ENCODE results near the gene SPATS2.
A peak's percentile ranks its signal among the peaks of the same experiment; 100 is the strongest.

The SPATS2 gene

GRCh38 chr12:49567302-49567610 is 200.0 kb downstream of the SPATS2 start:
- TF ChIP-seq ZNF354C (tag by site-specific recombination; IDR thresholded peaks at IDR 0.05; ENCODE audit: borderline replicate concordance, low read depth): no peak
- no peak for TF ChIP-seq ZFP37 (tag by site-specific recombination; IDR thresholded peaks at IDR 0.05)
- no peak for TF ChIP-seq ZNF580 (tag by site-specific recombination; IDR thresholded peaks at IDR 0.05)
- TF ChIP-seq, protein P1, sequence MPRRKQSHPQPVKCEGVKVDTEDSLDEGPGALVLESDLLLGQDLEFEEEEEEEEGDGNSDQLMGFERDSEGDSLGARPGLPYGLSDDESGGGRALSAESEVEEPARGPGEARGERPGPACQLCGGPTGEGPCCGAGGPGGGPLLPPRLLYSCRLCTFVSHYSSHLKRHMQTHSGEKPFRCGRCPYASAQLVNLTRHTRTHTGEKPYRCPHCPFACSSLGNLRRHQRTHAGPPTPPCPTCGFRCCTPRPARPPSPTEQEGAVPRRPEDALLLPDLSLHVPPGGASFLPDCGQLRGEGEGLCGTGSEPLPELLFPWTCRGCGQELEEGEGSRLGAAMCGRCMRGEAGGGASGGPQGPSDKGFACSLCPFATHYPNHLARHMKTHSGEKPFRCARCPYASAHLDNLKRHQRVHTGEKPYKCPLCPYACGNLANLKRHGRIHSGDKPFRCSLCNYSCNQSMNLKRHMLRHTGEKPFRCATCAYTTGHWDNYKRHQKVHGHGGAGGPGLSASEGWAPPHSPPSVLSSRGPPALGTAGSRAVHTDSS (tag by site-specific recombination; IDR thresholded peaks at IDR 0.05): no peak
- no peak for TF ChIP-seq TRIM28 (IDR thresholded peaks at IDR 0.05; ENCODE audit: borderline replicate concordance, low read length)
- no peak for TF ChIP-seq REPIN1 (tag by site-specific recombination; IDR thresholded peaks at IDR 0.05; ENCODE audit: low read depth)
- no peak for TF ChIP-seq ZNF555 (tag by site-specific recombination; conservative IDR thresholded peaks at IDR 0.05)
- TF ChIP-seq ZNF114 (tag by site-specific recombination; IDR thresholded peaks at IDR 0.05): no peak
- TF ChIP-seq ZNF707 (tag by site-specific recombination; IDR thresholded peaks at IDR 0.05): no peak
- no peak for TF ChIP-seq ZNF24 (tag by site-specific recombination; IDR thresholded peaks at IDR 0.05)
- no peak for TF ChIP-seq ZNF585B (tag by site-specific recombination; IDR thresholded peaks at IDR 0.05)
- no peak for TF ChIP-seq BCL11A (tag by site-specific recombination; IDR thresholded peaks at IDR 0.05; ENCODE audit: low read depth)
- no peak for TF ChIP-seq ZNF433 (tag by site-specific recombination; IDR thresholded peaks at IDR 0.05; ENCODE audit: low read depth)
- TF ChIP-seq ZNF404 (tag by site-specific recombination; IDR thresholded peaks at IDR 0.05): no peak
- no peak for TF ChIP-seq ZNF514 (tag by site-specific recombination; IDR thresholded peaks at IDR 0.05)
- no peak for TF ChIP-seq ZNF530 (tag by site-specific recombination; IDR thresholded peaks at IDR 0.05; ENCODE audit: low read depth)
- no peak for TF ChIP-seq ZNF335 (tag by site-specific recombination; conservative IDR thresholded peaks at IDR 0.05)
- no peak for TF ChIP-seq ZNF837 (tag by site-specific recombination; IDR thresholded peaks at IDR 0.05)
- no peak for TF ChIP-seq ZNF133 (tag by site-specific recombination; IDR thresholded peaks at IDR 0.05)
- Histone ChIP-seq H3K4me3 (ENCODE audit: low read depth, low read length) (peak overlapping the region; percentile 88), H3K9me3 (ENCODE audit: control insufficient read depth, insufficient read depth, low read depth, low read length) (no peaks in the 10 kb centered on the region), H3K27ac (ENCODE audit: extremely low read depth, low read depth, low read length) (peak overlapping the region; percentile 69), H3K36me3 (ENCODE audit: control insufficient read depth in 2 of 2, insufficient read depth in 1 of 2, low read length in 2 of 2) (peaks cover 5 to 49% of the 10 kb centered on the region in 2 experiments), H3K4me1 (ENCODE audit: control insufficient read depth, insufficient read depth, low read length) (no peaks in the 10 kb centered on the region)
- POLR2A ChIA-PET: interaction anchor here (0.5 to 1.7 kb wide), 8 partner anchors 12 to 495 kb away, joined by 3 to 9 read pairs (median 4); partner anchors contain the start of genes SPATS2 and TMBIM6
- CTCF ChIA-PET: interaction anchor here (0.6 to 1.9 kb wide), 10 partner anchors 12 to 524 kb away, joined by 3 to 10 read pairs (median 3); no protein-coding TSS in a partner anchor

- H3K4me1 ChIP-seq (ENCODE audit: control insufficient read depth, insufficient read depth, low read length): no peaks in the 10 kb centered on the region
- no peaks in the 10 kb centered on the region for H3K9me3 ChIP-seq (ENCODE audit: control insufficient read depth, insufficient read depth, low read depth, low read length)
- CTCF ChIA-PET: interaction anchor here (0.6 to 1.9 kb wide), 8 partner anchors 12 to 279 kb away, joined by 3 to 10 read pairs (median 4); no protein-coding TSS in a partner anchor
- peak within 1 kb of the TSS; percentile 69 for H3K27ac ChIP-seq (ENCODE audit: extremely low read depth, low read depth, low read length)
- H3K36me3 ChIP-seq (ENCODE audit: control insufficient read depth in 2 of 2, insufficient read depth in 1 of 2, low read length in 2 of 2): peaks cover 0 to 46% of the 10 kb centered on the region in 2 experiments; a peak in 2 of 3 replicates
- H3K4me3 ChIP-seq (ENCODE audit: low read depth, low read length): peak within 1 kb of the TSS; percentile 88
- POLR2A ChIA-PET: interaction anchor here (0.5 to 1.7 kb wide), 8 partner anchors 11 to 486 kb away, joined by 3 to 9 read pairs (median 3); partner anchors contain the start of genes SPATS2 and TMBIM6
- TF ChIP-seq OSR2 (tag by site-specific recombination; IDR thresholded peaks at IDR 0.05) (peak; percentile 94), ZNF391 (tag by site-specific recombination; IDR thresholded peaks at IDR 0.05; ENCODE audit: borderline replicate concordance, low read depth) (0 out of 2 replicates have a peak, but pooled peaks have one; percentile 12), ZNF114 (tag by site-specific recombination; IDR thresholded peaks at IDR 0.05) (no peak), INSM2 (tag by site-specific recombination; IDR thresholded peaks at IDR 0.05) (no peak), YY2 (tag by site-specific recombination; IDR thresholded peaks at IDR 0.05) (0 out of 2 replicates have a peak, but pooled peaks have one; percentile 32), ZNF16 (tag by site-specific recombination; IDR thresholded peaks at IDR 0.05; ENCODE audit: low read depth) (no peak), IKZF3 (tag by site-specific recombination; IDR thresholded peaks at IDR 0.05) (0 out of 2 replicates have a peak, but pooled peaks have one; percentile 10), ZNF549 (tag by site-specific recombination; IDR thresholded peaks at IDR 0.05) (no peak), ZNF324 (tag by site-specific recombination; IDR thresholded peaks at IDR 0.05) (peak; percentile 82; the same call in 1 of the 2 replicates), ZNF704 (tag by site-specific recombination; IDR thresholded peaks at IDR 0.05) (peak; percentile 87)
These were observed 200.6 kb downstream of the SPATS2 start, which contains the start of gene MCRS1 for GRCh38 chr12:49567611-49568441. Gene MCRS1 (minus strand): TSS chr12:49568142. CDS start chr12:49566731, 1,411 bp downstream.
